ENCODE measurements around the gene SCYGR1. TPM values are rescaled to one million over a fixed set of nuclear protein-coding genes. Genes with fewer than 3 reads are reported as not detected.

The SCYGR1 gene
- total RNA-seq, 2 donors from 2014 or later: not detected

Other genes starting within 250 kb of the SCYGR1 start
- under 1 TPM; 0.08 to 0.26 TPM for gene COL4A4, start 223.7 kb downstream of the SCYGR1 start, total RNA-seq
- under 1 TPM; 0.35 to 0.42 TPM for gene COL4A3, start 223.3 kb downstream of the SCYGR1 start, total RNA-seq
- 10 to 100 TPM; 75.9 to 77.9 TPM for gene MFF, start 62.7 kb downstream of the SCYGR1 start, total RNA-seq
- gene TM4SF20, start 8.6 kb downstream of the SCYGR1 start, total RNA-seq: not detected
- gene AGFG1, start 84.2 kb upstream of the SCYGR1 start, total RNA-seq: 10 to 100 TPM; 68.7 to 79.8 TPM
- not detected for gene SCYGR2, start 210.9 kb upstream of the SCYGR1 start, total RNA-seq
- gene SCYGR3, start 226.9 kb upstream of the SCYGR1 start, total RNA-seq: not detected
- not detected for gene SCYGR4, start 229.5 kb upstream of the SCYGR1 start, total RNA-seq

All from activated T-helper 17 cell treated with anti-CD3 and anti-CD28 coated beads, Interleukin-2, amount 50 U/mL, for 72 hours (primary cell).